Keratinocyte (primary cell): ENCODE results near the gene SLC18A2. TPM values are rescaled to one million over a fixed set of nuclear protein-coding genes. Genes with fewer than 3 reads are reported as not detected.

Experiments
- DNase-seq: peaks from one replicate; pipeline ENCODE4 v3.0.0-alpha.2; 2011; ENCODE audit warnings: low read depth, missing footprints, low spot score
- FAIRE-seq: peaks from 2 replicates; lab custom pipeline; 2011; peaks lifted over from hg19 to GRCh38; lab: Jason Lieb, UNC
- H2AFZ ChIP-seq: 2 replicates; pipeline ENCODE4 v1.6.0; 2012; ENCODE audit warnings: low read length, control low read depth, inconsistent platforms; ENCODE audit not compliant: control insufficient read depth
- H3K27ac ChIP-seq: 2 replicates; pipeline ENCODE4 v1.5.1; 2011; ENCODE audit warnings: low read length; ENCODE audit not compliant: control insufficient read depth, insufficient read depth
- H3K27me3 ChIP-seq: 3 replicates; pipeline ENCODE4 v1.6.0; 2011; ENCODE audit warnings: low read length; ENCODE audit not compliant: control insufficient read depth, insufficient read depth; ENCODE audit errors: extremely low read depth
- H3K36me3 ChIP-seq, 2 experiments: 2 replicates in 1 of 2; 3 replicates in 1 of 2; pipeline ENCODE4 v1.5.1; 2011; ENCODE audit warnings: low read length in 2 of 2, mild to moderate bottlenecking in 1 of 2; ENCODE audit not compliant: control insufficient read depth in 2 of 2, insufficient read depth in 2 of 2; ENCODE audit errors: extremely low read depth in 1 of 2
- H3K4me1 ChIP-seq: 3 replicates; pipeline ENCODE4 v1.5.1; 2011; ENCODE audit warnings: low read length; ENCODE audit not compliant: control insufficient read depth, insufficient read depth; ENCODE audit errors: extremely low read depth
- H3K4me2 ChIP-seq: 3 replicates; pipeline ENCODE4 v1.6.0; 2011; ENCODE audit warnings: low read depth, low read length; ENCODE audit not compliant: control insufficient read depth, insufficient read depth; ENCODE audit errors: extremely low read depth
- H3K4me3 ChIP-seq, 3 experiments: fragments of 200-600 bp in 1 of 3; sonication (generic) in 1 of 3; 2 replicates in 2 of 3; 3 replicates in 1 of 3; pipeline ENCODE4 v1.5.1; 2011 to 2016; ENCODE audit warnings: low read length in 3 of 3, mild to moderate bottlenecking in 3 of 3, control low read depth in 2 of 3, inconsistent platforms in 1 of 3, low read depth in 1 of 3, mixed read lengths in 1 of 3, mixed run types in 1 of 3, moderate library complexity in 1 of 3; ENCODE audit not compliant: control insufficient read depth in 2 of 3, insufficient read depth in 2 of 3; ENCODE audit errors: extremely low read depth in 1 of 3
- H3K79me2 ChIP-seq: 2 replicates; pipeline ENCODE4 v1.6.0; 2012; ENCODE audit warnings: low read length; ENCODE audit not compliant: control insufficient read depth, insufficient read depth
- H3K9ac ChIP-seq: 3 replicates; pipeline ENCODE4 v1.6.0; 2011; ENCODE audit warnings: low read length; ENCODE audit not compliant: control insufficient read depth, insufficient read depth; ENCODE audit errors: extremely low read depth
- H3K9me1 ChIP-seq: 3 replicates; pipeline ENCODE4 v1.6.0; 2011; ENCODE audit warnings: low read length; ENCODE audit not compliant: control insufficient read depth, insufficient read depth; ENCODE audit errors: extremely low read depth
- H3K9me3 ChIP-seq: 2 replicates; pipeline ENCODE4 v1.5.1; 2012; ENCODE audit warnings: low read depth, low read length; ENCODE audit not compliant: control insufficient read depth
- H4K20me1 ChIP-seq: 3 replicates; pipeline ENCODE4 v1.6.0; 2011; ENCODE audit warnings: low read length; ENCODE audit not compliant: control insufficient read depth, insufficient read depth; ENCODE audit errors: extremely low read depth
- CTCF ChIP-seq, 3 experiments: IDR thresholded peaks in 1 of 3; conservative IDR thresholded peaks in 1 of 3; optimal IDR thresholded peaks in 1 of 3; 2 replicates in 2 of 3; 3 replicates in 1 of 3; pipeline versions ENCODE3 to v1.5.1; 2011; ENCODE audit warnings: low read length in 3 of 3, mild to moderate bottlenecking in 3 of 3, moderate library complexity in 2 of 3, control low read depth in 1 of 3, inconsistent platforms in 1 of 3; ENCODE audit not compliant: insufficient read depth in 2 of 3; ENCODE audit errors: extremely low read depth in 1 of 3
- EZH2 ChIP-seq: IDR thresholded peaks from one replicate; pipeline ENCODE4 v1.6.1; 2012; ENCODE audit warnings: inconsistent platforms, mild to moderate bottlenecking, low read length, moderate library complexity
- dilution Hi-C: fragments of 300-500 bp; cut with MboI; formaldehyde crosslinking; loops from one replicate; pipeline ENCODE4 v1.7.0; 2020; ENCODE audit warnings: low sequenced_read_pairs; ENCODE audit not compliant: extremely low pct_ligation_motif_present
- polyA plus RNA-seq, 5 experiments: library from polyadenylated mRNA; depleted of rRNA in 3 of 5; stranded (reverse) in 3 of 5; stranded (forward) in 1 of 5; unstranded in 1 of 5; fragments of >200 nt; gene quantifications; 1 replicate in 1 of 5; 2 replicates in 3 of 5; 3 replicates in 1 of 5; pipeline versions ENCODE4 v1.2.1 to v1.2.3, GENCODE V29; 2011 to 2012; ENCODE audit warnings: missing spikeins in 2 of 5, low read depth in 1 of 5, low replicate concordance in 1 of 5

Gene SLC18A2
- polyA plus RNA-seq, 1 donor (not counting 4 experiments of a cell fraction or from before 2014, with no cell fraction given), result not detected

- TF ChIP-seq CTCF (optimal IDR thresholded peaks at IDR 0.05 in 1 of 3, IDR thresholded peaks at IDR 0.05 in 1 of 3, conservative IDR thresholded peaks at IDR 0.05 in 1 of 3; ENCODE audit: extremely low read depth in 1 of 3, insufficient read depth in 2 of 3, low read length in 3 of 3) (peak in 1 of 3 experiments; percentile 13), EZH2 (no peak)
- FAIRE-seq, result no peak
- no peak for DNase-seq
- Histone ChIP-seq H3K9me3 (no peaks in the 10 kb centered on the region), H3K4me3 (no peak overlapping the region), H3K79me2 (peaks cover 14% of the 10 kb centered on the region), H3K36me3 (no peaks in the 10 kb centered on the region), H3K9me1 (no peaks in the 10 kb centered on the region), H3K4me1 (no peaks in the 10 kb centered on the region), H3K9ac (no peak overlapping the region), H3K4me2 (no peak overlapping the region), H3K27me3 (no peaks in the 10 kb centered on the region), H4K20me1 (no peaks in the 10 kb centered on the region), H2AFZ (no peak overlapping the region), H3K27ac (no peak overlapping the region)
- dilution Hi-C loops, result no loop called here
Measured at GRCh38 chr10:117318909-117319308, 78.0 kb downstream of the SLC18A2 start.

- TF ChIP-seq EZH2 (no peak), CTCF (optimal IDR thresholded peaks at IDR 0.05 in 1 of 3, IDR thresholded peaks at IDR 0.05 in 1 of 3, conservative IDR thresholded peaks at IDR 0.05 in 1 of 3; ENCODE audit: extremely low read depth in 1 of 3, insufficient read depth in 2 of 3, low read length in 3 of 3) (peak; percentile 22 to 55 (median 45))
- no peaks in the 10 kb centered on the region for H3K9me1 ChIP-seq
- H3K27ac ChIP-seq, result no peak overlapping the region
- H4K20me1 ChIP-seq, result no peaks in the 10 kb centered on the region
- H2AFZ ChIP-seq, result no peak overlapping the region
- H3K27me3 ChIP-seq, result no peaks in the 10 kb centered on the region
- H3K4me3 ChIP-seq, result no peak overlapping the region
- no peaks in the 10 kb centered on the region for H3K36me3 ChIP-seq
- FAIRE-seq (peak; percentile 60), DNase-seq (no peak)
- no peak overlapping the region for H3K9ac ChIP-seq
- dilution Hi-C loops, result no loop called here
- no peak overlapping the region for H3K4me2 ChIP-seq
- H3K9me3 ChIP-seq, result no peaks in the 10 kb centered on the region
- H3K79me2 ChIP-seq, result peaks cover 17% of the 10 kb centered on the region
- no peaks in the 10 kb centered on the region for H3K4me1 ChIP-seq
Measured at GRCh38 chr10:117320050-117320665, 79.2 kb downstream of the SLC18A2 start.
